ENCODE results near the gene BAZ2B. TPM values are rescaled to one million over a fixed set of nuclear protein-coding genes. Genes with fewer than 3 reads are reported as not detected.

The BAZ2B gene
- total and polyA plus RNA-seq, 9 of the 15 experiments (the other 6 are each of a cell fraction or from before 2014, with no cell fraction given), result 7.5 to 38.6 (median 19.8) TPM

DNA sequence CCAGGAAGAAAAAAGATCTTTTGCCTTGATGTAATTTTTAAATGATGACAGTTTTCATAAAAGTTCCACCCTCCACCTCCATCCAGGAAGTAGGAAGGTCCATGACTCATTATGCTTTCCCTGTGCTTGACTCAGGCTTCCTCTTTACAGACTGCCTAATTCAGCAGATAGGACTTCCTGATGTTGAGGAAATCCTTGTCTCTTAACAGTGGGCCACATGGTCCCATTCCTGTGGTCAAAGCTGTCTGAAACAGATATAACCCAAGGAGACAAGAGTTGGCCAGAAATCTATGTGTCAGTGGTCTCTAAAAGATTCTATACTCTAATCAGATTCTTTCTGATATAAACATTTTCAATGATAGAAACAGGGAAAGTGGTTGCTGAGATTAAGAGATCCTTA lies 119.1 kb downstream of the BAZ2B start (continued):
- TF ChIP-seq, protein P1, sequence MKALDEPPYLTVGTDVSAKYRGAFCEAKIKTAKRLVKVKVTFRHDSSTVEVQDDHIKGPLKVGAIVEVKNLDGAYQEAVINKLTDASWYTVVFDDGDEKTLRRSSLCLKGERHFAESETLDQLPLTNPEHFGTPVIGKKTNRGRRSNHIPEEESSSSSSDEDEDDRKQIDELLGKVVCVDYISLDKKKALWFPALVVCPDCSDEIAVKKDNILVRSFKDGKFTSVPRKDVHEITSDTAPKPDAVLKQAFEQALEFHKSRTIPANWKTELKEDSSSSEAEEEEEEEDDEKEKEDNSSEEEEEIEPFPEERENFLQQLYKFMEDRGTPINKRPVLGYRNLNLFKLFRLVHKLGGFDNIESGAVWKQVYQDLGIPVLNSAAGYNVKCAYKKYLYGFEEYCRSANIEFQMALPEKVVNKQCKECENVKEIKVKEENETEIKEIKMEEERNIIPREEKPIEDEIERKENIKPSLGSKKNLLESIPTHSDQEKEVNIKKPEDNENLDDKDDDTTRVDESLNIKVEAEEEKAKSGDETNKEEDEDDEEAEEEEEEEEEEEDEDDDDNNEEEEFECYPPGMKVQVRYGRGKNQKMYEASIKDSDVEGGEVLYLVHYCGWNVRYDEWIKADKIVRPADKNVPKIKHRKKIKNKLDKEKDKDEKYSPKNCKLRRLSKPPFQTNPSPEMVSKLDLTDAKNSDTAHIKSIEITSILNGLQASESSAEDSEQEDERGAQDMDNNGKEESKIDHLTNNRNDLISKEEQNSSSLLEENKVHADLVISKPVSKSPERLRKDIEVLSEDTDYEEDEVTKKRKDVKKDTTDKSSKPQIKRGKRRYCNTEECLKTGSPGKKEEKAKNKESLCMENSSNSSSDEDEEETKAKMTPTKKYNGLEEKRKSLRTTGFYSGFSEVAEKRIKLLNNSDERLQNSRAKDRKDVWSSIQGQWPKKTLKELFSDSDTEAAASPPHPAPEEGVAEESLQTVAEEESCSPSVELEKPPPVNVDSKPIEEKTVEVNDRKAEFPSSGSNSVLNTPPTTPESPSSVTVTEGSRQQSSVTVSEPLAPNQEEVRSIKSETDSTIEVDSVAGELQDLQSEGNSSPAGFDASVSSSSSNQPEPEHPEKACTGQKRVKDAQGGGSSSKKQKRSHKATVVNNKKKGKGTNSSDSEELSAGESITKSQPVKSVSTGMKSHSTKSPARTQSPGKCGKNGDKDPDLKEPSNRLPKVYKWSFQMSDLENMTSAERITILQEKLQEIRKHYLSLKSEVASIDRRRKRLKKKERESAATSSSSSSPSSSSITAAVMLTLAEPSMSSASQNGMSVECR (CRISPR knock-in tag; IDR thresholded peaks at IDR 0.05), result no peak
- TF ChIP-seq ARHGAP35 (IDR thresholded peaks at IDR 0.05; ENCODE audit: partially characterized antibody) (no peak), FOXA1 (IDR thresholded peaks at IDR 0.05; ENCODE audit: borderline replicate concordance) (no peak), NFE2L1 (tag; IDR thresholded peaks at IDR 0.05; ENCODE audit: borderline replicate concordance, low read depth) (no peak), ZKSCAN1 (IDR thresholded peaks at IDR 0.05; ENCODE audit: low read depth, low read length) (no peak), CBFA2T2 (conservative IDR thresholded peaks at IDR 0.05) (peak; percentile 89), LEF1 (IDR thresholded peaks at IDR 0.05) (0 out of 2 replicates have a peak, but pooled peaks have one; percentile 27), SUPT5H (IDR thresholded peaks at IDR 0.05) (no peak), NONO (IDR thresholded peaks at IDR 0.05; ENCODE audit: low read depth in 2 of 2, low read length in 1 of 2) (0 out of 4 replicates have a peak, but pooled peaks of 1 of the 2 experiments have one; percentile 68), HDAC6 (IDR thresholded peaks at IDR 0.05; ENCODE audit: low read depth, low read length) (no peak), NR4A1 (CRISPR knock-in tag; IDR thresholded peaks at IDR 0.05) (no peak), NR4A1 (tag; IDR thresholded peaks at IDR 0.05) (no peak), RBM15 (IDR thresholded peaks at IDR 0.05; ENCODE audit: insufficient read depth, low read length) (no peak), ZNF551 (CRISPR knock-in tag; IDR thresholded peaks at IDR 0.05) (no peak), MCM7 (IDR thresholded peaks at IDR 0.05) (no peak), POLR3G (IDR thresholded peaks at IDR 0.05; ENCODE audit: extremely low read depth, insufficient read length, insufficient replicate concordance) (no peak)
- TF ChIP-seq, protein P2, sequence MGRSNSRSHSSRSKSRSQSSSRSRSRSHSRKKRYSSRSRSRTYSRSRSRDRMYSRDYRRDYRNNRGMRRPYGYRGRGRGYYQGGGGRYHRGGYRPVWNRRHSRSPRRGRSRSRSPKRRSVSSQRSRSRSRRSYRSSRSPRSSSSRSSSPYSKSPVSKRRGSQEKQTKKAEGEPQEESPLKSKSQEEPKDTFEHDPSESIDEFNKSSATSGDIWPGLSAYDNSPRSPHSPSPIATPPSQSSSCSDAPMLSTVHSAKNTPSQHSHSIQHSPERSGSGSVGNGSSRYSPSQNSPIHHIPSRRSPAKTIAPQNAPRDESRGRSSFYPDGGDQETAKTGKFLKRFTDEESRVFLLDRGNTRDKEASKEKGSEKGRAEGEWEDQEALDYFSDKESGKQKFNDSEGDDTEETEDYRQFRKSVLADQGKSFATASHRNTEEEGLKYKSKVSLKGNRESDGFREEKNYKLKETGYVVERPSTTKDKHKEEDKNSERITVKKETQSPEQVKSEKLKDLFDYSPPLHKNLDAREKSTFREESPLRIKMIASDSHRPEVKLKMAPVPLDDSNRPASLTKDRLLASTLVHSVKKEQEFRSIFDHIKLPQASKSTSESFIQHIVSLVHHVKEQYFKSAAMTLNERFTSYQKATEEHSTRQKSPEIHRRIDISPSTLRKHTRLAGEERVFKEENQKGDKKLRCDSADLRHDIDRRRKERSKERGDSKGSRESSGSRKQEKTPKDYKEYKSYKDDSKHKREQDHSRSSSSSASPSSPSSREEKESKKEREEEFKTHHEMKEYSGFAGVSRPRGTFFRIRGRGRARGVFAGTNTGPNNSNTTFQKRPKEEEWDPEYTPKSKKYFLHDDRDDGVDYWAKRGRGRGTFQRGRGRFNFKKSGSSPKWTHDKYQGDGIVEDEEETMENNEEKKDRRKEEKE (IDR thresholded peaks at IDR 0.05; ENCODE audit: borderline replicate concordance in 1 of 2, control insufficient read depth in 1 of 2, low read depth in 2 of 2, low read length in 1 of 2), result no peak

Measured in K562 (cell line).